ENCODE results near the gene ZFYVE1.

Gene ZFYVE1

DNA sequence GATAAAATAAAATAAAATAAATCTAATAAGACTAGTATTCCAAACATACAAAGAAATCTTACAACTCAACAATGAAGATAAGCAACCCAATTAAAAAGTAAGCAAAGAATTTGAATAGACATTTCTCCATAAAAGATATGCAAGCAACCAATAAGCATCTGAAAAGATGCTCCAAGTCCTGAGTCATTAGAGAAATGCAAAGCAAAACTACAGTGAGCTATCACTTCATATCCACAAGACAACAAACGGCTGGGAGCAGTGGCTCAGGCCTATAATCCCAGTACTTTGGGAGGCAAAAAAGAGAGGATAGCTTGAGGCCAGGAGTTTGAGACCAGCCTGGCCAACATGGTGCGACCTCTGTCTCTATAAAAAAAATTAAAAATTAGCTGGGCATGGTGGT is 26.8 kb downstream of the ZFYVE1 start:
- H3K4me3 ChIP-seq (ENCODE audit: low read depth, low read length) = no peak overlapping the region
- no peak for TF ChIP-seq CTCF (IDR thresholded peaks at IDR 0.05; ENCODE audit: low read depth, low read length, missing control alignments)
- DNase-seq (ENCODE audit: low read depth) = no peak

DNA sequence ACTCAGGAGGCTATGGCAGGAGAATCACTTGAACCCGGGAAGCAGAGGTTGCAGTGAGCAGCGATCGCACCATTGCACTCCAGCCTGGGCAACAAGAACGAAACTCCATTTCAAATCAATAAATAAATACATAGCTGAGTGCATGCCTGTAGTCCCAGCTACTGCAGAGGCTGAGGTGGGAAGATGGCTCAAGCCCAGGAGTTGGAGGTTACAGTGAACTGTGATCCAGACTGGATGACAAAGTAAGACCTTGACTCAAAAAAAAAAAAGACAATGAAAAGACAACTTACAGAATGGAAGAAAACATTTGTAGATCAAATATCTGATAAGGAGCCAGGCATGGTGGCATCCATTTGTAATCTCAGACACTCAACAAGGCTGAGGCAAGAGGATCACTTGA is 27.6 kb downstream of the ZFYVE1 start:
- H3K4me3 ChIP-seq (ENCODE audit: low read depth, low read length) = no peak overlapping the region
- no peak for DNase-seq (ENCODE audit: low read depth)
- TF ChIP-seq CTCF (IDR thresholded peaks at IDR 0.05; ENCODE audit: low read depth, low read length, missing control alignments) = no peak

- H3K4me3 ChIP-seq (ENCODE audit: low read depth, low read length) = no peak overlapping the region
- no peak for DNase-seq (ENCODE audit: low read depth)
- TF ChIP-seq CTCF (IDR thresholded peaks at IDR 0.05; ENCODE audit: low read depth, low read length, missing control alignments) = no peak
These were observed 28.5 kb downstream of the ZFYVE1 start for GRCh38 chr14:72998252-72998903.

DNA sequence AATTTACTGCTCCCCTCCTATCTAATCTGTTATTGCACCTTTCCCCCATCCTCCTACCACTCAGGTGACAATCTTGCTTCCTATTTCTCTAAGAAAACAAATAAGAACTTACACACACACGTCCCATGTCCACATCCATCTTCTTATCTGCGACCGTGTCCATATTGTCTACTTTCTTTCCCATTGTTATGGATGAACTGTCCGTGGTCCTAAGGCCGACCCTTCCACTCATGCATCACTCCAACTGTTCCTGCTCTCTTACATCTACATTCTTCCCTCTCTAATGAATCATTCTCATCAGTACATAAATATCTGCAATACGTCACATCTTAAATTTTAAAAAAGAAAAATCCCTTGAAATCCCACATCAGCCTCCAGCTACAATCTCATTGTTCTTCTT is 30.0 kb downstream of the ZFYVE1 start:
- no peak for TF ChIP-seq CTCF (IDR thresholded peaks at IDR 0.05; ENCODE audit: low read depth, low read length, missing control alignments)
- DNase-seq (ENCODE audit: low read depth) = no peak
- H3K4me3 ChIP-seq (ENCODE audit: low read depth, low read length) = no peak overlapping the region

DNA sequence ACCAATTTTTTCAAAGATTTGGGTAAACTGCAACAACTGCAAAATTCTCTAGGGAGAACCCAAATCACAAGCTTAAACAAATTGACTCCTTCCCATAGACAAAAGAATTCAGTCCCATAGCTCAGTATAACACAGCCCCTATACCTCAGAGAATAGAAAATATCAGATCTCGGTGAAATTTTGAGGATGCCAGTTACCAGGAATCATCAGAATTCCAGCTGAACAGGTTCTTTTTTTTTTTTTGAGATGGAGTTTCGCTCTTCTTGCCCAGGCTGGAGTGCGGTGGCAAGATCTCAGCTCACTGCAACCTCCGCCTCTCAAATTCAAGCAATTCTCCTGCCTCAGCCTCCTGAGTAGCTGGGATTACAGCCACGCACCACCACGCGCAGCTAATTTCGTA is 36.7 kb downstream of the ZFYVE1 start:
- no peak for DNase-seq (ENCODE audit: low read depth)
- no peak for TF ChIP-seq CTCF (IDR thresholded peaks at IDR 0.05; ENCODE audit: low read depth, low read length, missing control alignments)
- no peak overlapping the region for H3K4me3 ChIP-seq (ENCODE audit: low read depth, low read length)

DNA sequence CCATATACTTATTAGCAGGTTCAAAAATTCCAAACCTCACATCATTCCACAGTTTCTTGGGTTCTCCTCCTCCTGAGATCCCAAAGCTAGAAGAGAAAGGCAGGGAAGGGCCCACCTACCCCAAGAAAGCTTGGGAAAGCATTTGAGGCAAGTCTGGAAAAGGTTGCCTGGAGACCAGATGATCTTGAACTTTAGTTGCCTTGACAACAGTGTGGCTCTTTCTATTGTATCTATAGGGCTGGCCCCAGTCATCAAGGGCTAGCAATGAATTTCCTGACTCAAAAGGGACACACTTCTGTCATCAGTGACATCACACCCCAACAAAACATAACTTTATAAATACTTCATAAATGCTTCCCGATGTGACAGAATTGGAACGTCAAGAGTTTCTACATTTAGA is 40.0 kb downstream of the ZFYVE1 start:
- no peak for DNase-seq (ENCODE audit: low read depth)
- no peak overlapping the region for H3K4me3 ChIP-seq (ENCODE audit: low read depth, low read length)
- no peak for TF ChIP-seq CTCF (IDR thresholded peaks at IDR 0.05; ENCODE audit: low read depth, low read length, missing control alignments)

DNA sequence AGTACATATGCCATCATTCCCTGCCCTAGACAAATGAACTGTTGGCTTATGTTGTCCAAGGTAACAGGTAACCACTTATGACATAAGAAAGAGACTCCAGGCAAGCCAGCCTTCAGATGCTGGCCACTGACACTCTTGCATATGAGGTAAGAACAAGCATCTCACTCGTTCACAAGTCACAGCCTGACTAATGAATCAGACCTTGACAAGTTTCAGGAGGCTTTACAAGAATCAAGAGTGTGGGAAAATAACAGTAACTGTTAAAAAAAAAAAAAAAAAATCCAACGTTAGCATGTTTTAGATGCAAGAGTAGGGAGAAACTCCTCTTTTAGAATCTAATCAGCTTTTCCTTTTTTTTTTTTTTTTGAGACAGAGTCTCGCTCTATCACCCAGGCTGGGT is 40.7 kb downstream of the ZFYVE1 start:
- TF ChIP-seq CTCF (IDR thresholded peaks at IDR 0.05; ENCODE audit: low read depth, low read length, missing control alignments) = no peak
- DNase-seq (ENCODE audit: low read depth) = no peak

More for the DNA sequence above, 40.7 kb downstream of the ZFYVE1 start:
- H3K4me3 ChIP-seq (ENCODE audit: low read depth, low read length) = no peak overlapping the region

Data from GM12864 (cell line).